Measurements from ENCODE around the gene CALCOCO1. TPM values are rescaled to one million over a fixed set of nuclear protein-coding genes. Genes with fewer than 3 reads are reported as not detected.
A peak's percentile ranks its signal among the peaks of the same experiment; 100 is the strongest.

The CALCOCO1 gene
- total and polyA plus RNA-seq, 9 of the 15 experiments (the other 6 are each of a cell fraction or from before 2014, with no cell fraction given), result 1.9 to 31.8 (median 11.0) TPM

DNA sequence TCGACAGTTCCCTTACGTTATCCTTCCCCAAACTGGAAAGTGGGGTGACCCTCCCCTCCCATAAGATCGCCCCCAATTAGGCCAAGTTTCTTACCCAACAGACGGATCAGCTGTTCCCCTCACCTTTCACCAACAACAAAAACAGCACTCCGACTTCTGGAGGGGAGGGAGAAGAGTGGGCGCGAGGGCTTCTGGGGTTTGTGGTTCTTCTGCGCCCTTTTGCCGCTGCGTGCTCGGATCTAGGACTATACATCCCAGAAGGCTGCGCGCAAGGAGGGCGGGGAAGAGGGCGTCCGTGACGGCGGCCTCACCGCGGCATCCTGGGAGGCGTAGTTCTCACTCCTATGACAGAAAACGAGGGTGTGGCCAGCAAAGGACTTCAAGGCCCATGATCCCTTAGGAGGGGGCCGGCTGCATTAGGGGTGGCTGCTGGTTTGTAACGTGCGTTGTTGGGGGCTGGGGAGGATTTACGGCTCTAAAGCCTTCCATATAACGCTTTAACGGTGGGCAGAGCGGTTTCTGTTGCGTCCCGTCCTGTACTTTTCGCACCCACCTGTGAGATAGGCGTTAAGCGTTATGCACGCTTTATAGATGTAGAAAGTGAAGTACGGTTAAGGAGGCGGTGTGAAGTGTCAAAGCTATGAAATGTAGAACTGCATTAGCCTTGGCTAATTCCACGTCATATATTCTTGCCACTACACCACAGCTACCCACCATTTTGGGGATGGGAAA, at the start of gene CALCOCO1 (continued):
- TF ChIP-seq, protein P1, sequence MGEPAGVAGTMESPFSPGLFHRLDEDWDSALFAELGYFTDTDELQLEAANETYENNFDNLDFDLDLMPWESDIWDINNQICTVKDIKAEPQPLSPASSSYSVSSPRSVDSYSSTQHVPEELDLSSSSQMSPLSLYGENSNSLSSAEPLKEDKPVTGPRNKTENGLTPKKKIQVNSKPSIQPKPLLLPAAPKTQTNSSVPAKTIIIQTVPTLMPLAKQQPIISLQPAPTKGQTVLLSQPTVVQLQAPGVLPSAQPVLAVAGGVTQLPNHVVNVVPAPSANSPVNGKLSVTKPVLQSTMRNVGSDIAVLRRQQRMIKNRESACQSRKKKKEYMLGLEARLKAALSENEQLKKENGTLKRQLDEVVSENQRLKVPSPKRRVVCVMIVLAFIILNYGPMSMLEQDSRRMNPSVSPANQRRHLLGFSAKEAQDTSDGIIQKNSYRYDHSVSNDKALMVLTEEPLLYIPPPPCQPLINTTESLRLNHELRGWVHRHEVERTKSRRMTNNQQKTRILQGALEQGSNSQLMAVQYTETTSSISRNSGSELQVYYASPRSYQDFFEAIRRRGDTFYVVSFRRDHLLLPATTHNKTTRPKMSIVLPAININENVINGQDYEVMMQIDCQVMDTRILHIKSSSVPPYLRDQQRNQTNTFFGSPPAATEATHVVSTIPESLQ (CRISPR knock-in tag; IDR thresholded peaks at IDR 0.05), result no peak
- TF ChIP-seq SAP30 (IDR thresholded peaks at IDR 0.05; ENCODE audit: borderline replicate concordance, insufficient read depth, low read depth, low read length, poor library complexity, severe bottlenecking) (peak; percentile 98), TGIF2 (CRISPR knock-in tag; IDR thresholded peaks at IDR 0.05) (no peak), ARHGAP35 (IDR thresholded peaks at IDR 0.05; ENCODE audit: partially characterized antibody) (no peak), ZNF407 (IDR thresholded peaks at IDR 0.05; ENCODE audit: low read depth) (no peak; the same call in 1 of the 2 replicates), NONO (IDR thresholded peaks at IDR 0.05; ENCODE audit: low read depth in 2 of 2, low read length in 1 of 2) (no peak), CTCFL (IDR thresholded peaks at IDR 0.05; ENCODE audit: borderline replicate concordance, insufficient read depth, low read depth, low read length, poor library complexity, severe bottlenecking) (no peak), MTA2 (IDR thresholded peaks at IDR 0.05; ENCODE audit: low read depth) (no peak), ZBTB12 (CRISPR knock-in tag; IDR thresholded peaks at IDR 0.05) (peak; percentile 95), SMARCB1 (IDR thresholded peaks at IDR 0.05; ENCODE audit: insufficient read length, low read depth) (no peak)
- TF ChIP-seq, protein P2, sequence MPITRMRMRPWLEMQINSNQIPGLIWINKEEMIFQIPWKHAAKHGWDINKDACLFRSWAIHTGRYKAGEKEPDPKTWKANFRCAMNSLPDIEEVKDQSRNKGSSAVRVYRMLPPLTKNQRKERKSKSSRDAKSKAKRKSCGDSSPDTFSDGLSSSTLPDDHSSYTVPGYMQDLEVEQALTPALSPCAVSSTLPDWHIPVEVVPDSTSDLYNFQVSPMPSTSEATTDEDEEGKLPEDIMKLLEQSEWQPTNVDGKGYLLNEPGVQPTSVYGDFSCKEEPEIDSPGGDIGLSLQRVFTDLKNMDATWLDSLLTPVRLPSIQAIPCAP (CRISPR knock-in tag; IDR thresholded peaks at IDR 0.05; ENCODE audit: borderline replicate concordance), result no peak
